ENCODE data around the gene PMEPA1.
A peak's percentile ranks its signal among the peaks of the same experiment; 100 is the strongest.

Gene PMEPA1

DNA sequence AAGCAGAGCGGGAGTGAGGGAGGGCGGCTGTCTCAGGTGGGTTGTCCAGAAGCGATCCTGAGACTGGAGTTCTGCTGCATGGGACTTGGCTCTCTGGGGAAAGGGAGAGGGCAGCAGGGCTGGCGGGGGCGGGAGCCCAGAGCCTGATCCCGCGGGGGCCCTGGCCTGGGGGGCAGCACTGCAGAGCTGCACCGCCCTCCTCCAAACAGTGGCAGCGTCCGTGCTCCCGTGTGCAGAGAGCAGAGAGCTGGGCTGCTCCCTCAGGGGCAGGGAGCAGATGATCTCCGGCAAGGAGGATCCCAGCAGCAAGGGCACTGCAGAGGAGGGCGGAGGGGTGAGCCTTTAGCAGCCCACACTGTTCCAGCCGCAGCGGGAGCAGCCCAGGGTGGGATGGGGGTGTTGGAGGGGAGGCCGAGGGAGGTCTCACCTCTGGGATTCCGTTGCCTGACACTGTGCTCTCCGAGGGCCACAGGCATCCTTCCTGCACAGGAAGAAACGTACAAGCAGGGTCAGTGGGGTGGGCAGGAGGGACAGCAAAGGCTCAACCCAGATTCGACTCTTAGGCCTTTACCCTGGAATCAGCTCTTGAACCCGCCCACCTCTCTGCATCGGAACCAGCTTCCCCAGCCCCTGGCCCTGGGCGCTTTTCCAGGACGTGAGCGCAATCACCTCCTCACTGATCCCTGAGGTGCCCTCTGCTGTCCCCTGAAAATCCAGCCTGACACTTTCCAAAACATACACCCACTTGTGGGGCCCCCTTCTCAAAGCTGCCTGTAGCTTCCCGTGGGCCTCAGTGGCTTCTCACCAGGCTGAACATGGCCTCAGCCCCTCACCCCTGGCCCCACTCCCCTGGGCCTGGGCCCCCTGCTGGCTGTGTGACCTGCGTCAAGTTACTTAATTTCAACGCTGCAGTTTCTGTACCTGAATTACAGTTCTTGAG, 56.9 kb downstream of the PMEPA1 start:
- no peak for TF ChIP-seq SUZ12 (IDR thresholded peaks at IDR 0.05; ENCODE audit: extremely low read depth, insufficient read depth, insufficient read length)
- no peak for TF ChIP-seq YY1 (IDR thresholded peaks at IDR 0.05; ENCODE audit: insufficient read depth, insufficient read length)
- no peak for TF ChIP-seq ZNF274 (IDR thresholded peaks at IDR 0.05; ENCODE audit: low read depth, low read length)
- Histone ChIP-seq H3K9me3 (ENCODE audit: insufficient read depth, low read length) (no peaks in the 10 kb centered on the region), H3K4me3 (ENCODE audit: insufficient read length, low read depth) (no peak overlapping the region), H3K27me3 (ENCODE audit: insufficient read depth, insufficient read length) (no peaks in the 10 kb centered on the region), H3K36me3 (ENCODE audit: insufficient read depth, insufficient read length, low read length) (peaks cover 82% of the 10 kb centered on the region), H3K9ac (ENCODE audit: insufficient read length, low read depth) (peak overlapping the region; percentile 43), H3K4me1 (ENCODE audit: insufficient read depth, insufficient read length) (peaks cover 10% of the 10 kb centered on the region)
- no peak for DNase-seq (ENCODE audit: low read depth, low spot score)

DNA sequence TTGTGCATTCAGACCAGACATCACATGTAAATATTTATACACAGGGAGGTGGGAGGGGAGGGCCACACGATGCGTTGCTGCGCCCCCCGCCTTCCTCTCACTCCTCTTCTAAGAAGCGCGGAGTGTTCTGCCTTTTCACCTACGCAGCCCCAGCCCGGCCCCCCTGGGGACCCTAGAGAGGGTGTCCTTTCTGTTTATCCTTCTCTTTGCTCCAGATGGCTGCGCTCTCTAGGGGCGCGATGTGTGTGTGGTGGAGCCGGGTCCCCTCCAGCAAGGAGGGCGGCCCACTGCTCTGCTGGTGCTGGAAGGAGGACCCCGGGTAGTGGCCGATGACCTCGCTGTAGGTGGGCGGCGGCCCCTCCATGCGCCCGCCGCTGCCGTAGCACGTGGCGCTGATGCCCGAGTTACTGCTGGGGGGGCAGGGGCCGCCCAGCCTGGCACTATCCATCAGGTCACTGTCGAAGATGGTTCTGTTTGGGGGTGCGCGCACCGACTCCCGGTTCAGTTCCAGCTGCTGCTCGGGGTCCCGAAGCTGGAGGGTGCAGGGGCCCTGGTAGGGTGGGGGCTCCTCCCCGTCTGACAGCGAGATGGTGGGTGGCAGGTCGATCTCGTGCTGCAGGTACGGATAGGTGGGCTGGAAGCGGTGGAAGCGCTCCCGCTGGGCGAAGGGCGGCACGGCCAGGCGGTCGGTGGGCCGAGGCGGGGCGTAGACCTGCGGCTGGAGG, 57.8 kb downstream of the PMEPA1 start:
- Histone ChIP-seq H3K9ac (ENCODE audit: insufficient read length, low read depth) (no peak overlapping the region), H3K4me3 (ENCODE audit: insufficient read length, low read depth) (no peak overlapping the region), H3K36me3 (ENCODE audit: insufficient read depth, insufficient read length, low read length) (peaks cover 74% of the 10 kb centered on the region), H3K27me3 (ENCODE audit: insufficient read depth, insufficient read length) (no peaks in the 10 kb centered on the region), H3K9me3 (ENCODE audit: insufficient read depth, low read length) (no peaks in the 10 kb centered on the region; the same call in 1 of the 2 replicates), H3K4me1 (ENCODE audit: insufficient read depth, insufficient read length) (peaks cover 10% of the 10 kb centered on the region)
- TF ChIP-seq YY1 (IDR thresholded peaks at IDR 0.05; ENCODE audit: insufficient read depth, insufficient read length) (no peak), ZNF274 (IDR thresholded peaks at IDR 0.05; ENCODE audit: low read depth, low read length) (no peak), SUZ12 (IDR thresholded peaks at IDR 0.05; ENCODE audit: extremely low read depth, insufficient read depth, insufficient read length) (no peak)
- no peak for DNase-seq (ENCODE audit: low read depth, low spot score)

GRCh38 chr20:57650756-57651483, 58.9 kb downstream of the PMEPA1 start:
- TF ChIP-seq SUZ12 (IDR thresholded peaks at IDR 0.05; ENCODE audit: extremely low read depth, insufficient read depth, insufficient read length), result no peak
- TF ChIP-seq ZNF274 (IDR thresholded peaks at IDR 0.05; ENCODE audit: low read depth, low read length), result no peak
- TF ChIP-seq YY1 (IDR thresholded peaks at IDR 0.05; ENCODE audit: insufficient read depth, insufficient read length), result no peak
- peaks cover 8% of the 10 kb centered on the region for H3K4me1 ChIP-seq (ENCODE audit: insufficient read depth, insufficient read length)
- H3K9ac ChIP-seq (ENCODE audit: insufficient read length, low read depth), result no peak overlapping the region
- no peak overlapping the region for H3K4me3 ChIP-seq (ENCODE audit: insufficient read length, low read depth)
- H3K36me3 ChIP-seq (ENCODE audit: insufficient read depth, insufficient read length, low read length), result peaks cover 63% of the 10 kb centered on the region
- H3K27me3 ChIP-seq (ENCODE audit: insufficient read depth, insufficient read length), result no peaks in the 10 kb centered on the region
- peaks cover 6% of the 10 kb centered on the region; the same call in 1 of the 2 replicates for H3K9me3 ChIP-seq (ENCODE audit: insufficient read depth, low read length)
- no peak for DNase-seq (ENCODE audit: low read depth, low spot score)

DNA sequence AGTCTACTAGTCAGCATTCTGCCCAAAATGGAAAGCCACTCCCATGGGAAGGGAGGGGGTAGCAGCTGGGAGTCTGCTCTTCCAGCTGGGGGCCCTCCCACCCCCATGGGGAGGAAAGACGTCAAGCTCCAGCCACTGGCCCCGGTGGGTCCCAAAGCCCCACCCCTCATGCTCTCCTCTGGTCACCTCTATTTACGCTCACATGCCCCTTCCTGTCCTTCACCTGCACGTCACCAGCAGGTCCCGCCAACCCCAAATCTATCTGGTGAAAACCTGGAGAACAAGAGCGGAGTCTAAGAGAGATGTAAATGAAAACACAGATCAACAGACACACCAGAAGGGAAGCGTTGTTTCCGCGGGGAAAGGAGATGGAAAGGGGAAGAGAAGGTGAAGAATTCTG, 59.5 kb downstream of the PMEPA1 start:
- H3K4me3 ChIP-seq (ENCODE audit: insufficient read length, low read depth), result no peak overlapping the region
- no peak overlapping the region for H3K9ac ChIP-seq (ENCODE audit: insufficient read length, low read depth)
- H3K36me3 ChIP-seq (ENCODE audit: insufficient read depth, insufficient read length, low read length), result peaks cover 63% of the 10 kb centered on the region
- no peak for TF ChIP-seq SUZ12 (IDR thresholded peaks at IDR 0.05; ENCODE audit: extremely low read depth, insufficient read depth, insufficient read length)
- TF ChIP-seq ZNF274 (IDR thresholded peaks at IDR 0.05; ENCODE audit: low read depth, low read length), result no peak
- TF ChIP-seq YY1 (IDR thresholded peaks at IDR 0.05; ENCODE audit: insufficient read depth, insufficient read length), result no peak
- H3K27me3 ChIP-seq (ENCODE audit: insufficient read depth, insufficient read length), result no peaks in the 10 kb centered on the region
- H3K4me1 ChIP-seq (ENCODE audit: insufficient read depth, insufficient read length), result peaks cover 8% of the 10 kb centered on the region
- H3K9me3 ChIP-seq (ENCODE audit: insufficient read depth, low read length), result peaks cover 12% of the 10 kb centered on the region; the same call in 1 of the 2 replicates
- no peak for DNase-seq (ENCODE audit: low read depth, low spot score)

GRCh38 chr20:57649617-57650015, 60.2 kb downstream of the PMEPA1 start:
- Histone ChIP-seq H3K9ac (ENCODE audit: insufficient read length, low read depth) (no peak overlapping the region), H3K4me1 (ENCODE audit: insufficient read depth, insufficient read length) (peaks cover 8% of the 10 kb centered on the region), H3K27me3 (ENCODE audit: insufficient read depth, insufficient read length) (no peaks in the 10 kb centered on the region), H3K4me3 (ENCODE audit: insufficient read length, low read depth) (no peak overlapping the region), H3K9me3 (ENCODE audit: insufficient read depth, low read length) (peaks cover 19% of the 10 kb centered on the region; the same call in 1 of the 2 replicates), H3K36me3 (ENCODE audit: insufficient read depth, insufficient read length, low read length) (peaks cover 58% of the 10 kb centered on the region)
- no peak for TF ChIP-seq ZNF274 (IDR thresholded peaks at IDR 0.05; ENCODE audit: low read depth, low read length)
- TF ChIP-seq SUZ12 (IDR thresholded peaks at IDR 0.05; ENCODE audit: extremely low read depth, insufficient read depth, insufficient read length), result no peak
- no peak for TF ChIP-seq YY1 (IDR thresholded peaks at IDR 0.05; ENCODE audit: insufficient read depth, insufficient read length)
- no peak for DNase-seq (ENCODE audit: low read depth, low spot score)

- Histone ChIP-seq H3K4me3 (ENCODE audit: insufficient read length, low read depth) (no peak overlapping the region), H3K9me3 (ENCODE audit: insufficient read depth, low read length) (peaks cover 25% of the 10 kb centered on the region), H3K27me3 (ENCODE audit: insufficient read depth, insufficient read length) (no peaks in the 10 kb centered on the region), H3K36me3 (ENCODE audit: insufficient read depth, insufficient read length, low read length) (peaks cover 56% of the 10 kb centered on the region), H3K9ac (ENCODE audit: insufficient read length, low read depth) (no peak overlapping the region), H3K4me1 (ENCODE audit: insufficient read depth, insufficient read length) (peaks cover 8% of the 10 kb centered on the region)
- no peak for DNase-seq (ENCODE audit: low read depth, low spot score)
- no peak for TF ChIP-seq YY1 (IDR thresholded peaks at IDR 0.05; ENCODE audit: insufficient read depth, insufficient read length)
- no peak for TF ChIP-seq SUZ12 (IDR thresholded peaks at IDR 0.05; ENCODE audit: extremely low read depth, insufficient read depth, insufficient read length)
- TF ChIP-seq ZNF274 (IDR thresholded peaks at IDR 0.05; ENCODE audit: low read depth, low read length), result no peak
Measured at GRCh38 chr20:57648878-57649616, 60.8 kb downstream of the PMEPA1 start.

Data from NT2/D1 (cell line).